HK-2 (cell line): ENCODE measurements around the gene ESPN.
"Not testable (repeated sequence)": the region's sequence is repeated elsewhere in the genome, so short reads cannot be mapped to it uniquely, and the experiment has no call there.

Experiments
- DNase-seq: peaks from one replicate; pipeline ENCODE4 v3.0.0-alpha.2; 2018; ENCODE audit not compliant: unreplicated experiment

The ESPN gene, protein sequence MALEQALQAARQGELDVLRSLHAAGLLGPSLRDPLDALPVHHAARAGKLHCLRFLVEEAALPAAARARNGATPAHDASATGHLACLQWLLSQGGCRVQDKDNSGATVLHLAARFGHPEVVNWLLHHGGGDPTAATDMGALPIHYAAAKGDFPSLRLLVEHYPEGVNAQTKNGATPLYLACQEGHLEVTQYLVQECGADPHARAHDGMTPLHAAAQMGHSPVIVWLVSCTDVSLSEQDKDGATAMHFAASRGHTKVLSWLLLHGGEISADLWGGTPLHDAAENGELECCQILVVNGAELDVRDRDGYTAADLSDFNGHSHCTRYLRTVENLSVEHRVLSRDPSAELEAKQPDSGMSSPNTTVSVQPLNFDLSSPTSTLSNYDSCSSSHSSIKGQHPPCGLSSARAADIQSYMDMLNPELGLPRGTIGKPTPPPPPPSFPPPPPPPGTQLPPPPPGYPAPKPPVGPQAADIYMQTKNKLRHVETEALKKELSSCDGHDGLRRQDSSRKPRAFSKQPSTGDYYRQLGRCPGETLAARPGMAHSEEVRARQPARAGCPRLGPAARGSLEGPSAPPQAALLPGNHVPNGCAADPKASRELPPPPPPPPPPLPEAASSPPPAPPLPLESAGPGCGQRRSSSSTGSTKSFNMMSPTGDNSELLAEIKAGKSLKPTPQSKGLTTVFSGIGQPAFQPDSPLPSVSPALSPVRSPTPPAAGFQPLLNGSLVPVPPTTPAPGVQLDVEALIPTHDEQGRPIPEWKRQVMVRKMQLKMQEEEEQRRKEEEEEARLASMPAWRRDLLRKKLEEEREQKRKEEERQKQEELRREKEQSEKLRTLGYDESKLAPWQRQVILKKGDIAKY

DNA sequence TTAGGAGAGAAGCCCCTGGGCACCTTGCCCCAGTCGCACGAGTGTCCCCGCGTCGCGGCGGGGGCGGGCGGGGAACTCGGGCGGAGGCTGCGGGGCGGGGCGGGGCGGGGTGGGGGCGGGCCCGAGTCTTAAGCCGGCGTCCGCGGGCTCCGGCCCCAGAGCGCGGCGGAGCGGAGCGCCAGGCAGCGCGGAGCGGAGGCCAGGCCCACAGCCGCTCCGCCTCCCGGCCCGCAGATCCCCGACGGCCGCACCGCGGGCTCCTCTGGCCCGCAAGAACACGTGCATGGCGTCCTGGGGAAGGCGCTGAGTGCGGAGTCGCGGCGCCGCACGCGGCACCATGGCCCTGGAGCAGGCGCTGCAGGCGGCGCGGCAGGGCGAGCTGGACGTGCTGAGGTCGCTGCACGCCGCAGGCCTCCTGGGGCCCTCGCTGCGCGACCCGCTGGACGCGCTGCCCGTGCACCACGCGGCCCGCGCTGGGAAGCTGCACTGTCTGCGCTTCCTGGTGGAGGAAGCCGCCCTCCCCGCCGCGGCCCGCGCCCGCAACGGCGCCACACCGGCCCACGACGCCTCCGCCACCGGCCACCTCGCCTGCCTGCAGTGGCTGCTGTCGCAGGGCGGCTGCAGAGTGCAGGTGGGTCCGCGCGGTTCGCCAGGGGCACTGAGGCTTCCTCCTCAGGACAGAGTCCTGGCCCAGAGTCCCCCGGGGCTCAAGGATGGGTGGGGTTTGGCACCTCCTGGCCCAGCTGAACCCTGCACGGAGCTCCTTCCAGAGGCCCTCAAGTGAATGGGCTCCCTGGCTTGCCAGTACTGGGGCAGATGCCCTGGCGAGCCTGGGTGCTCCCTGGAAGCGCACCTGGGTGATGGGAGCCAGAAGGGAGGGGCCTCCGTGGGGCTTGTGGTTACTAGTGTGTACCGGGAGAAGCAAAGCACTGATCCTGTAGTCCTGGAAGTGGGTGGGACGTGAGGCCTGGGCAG, at the start of gene ESPN:
Gene ESPN, plus strand, starts transcription at position 158 of the 975 bp plus-strand sequence. Its CDS starts 180 bp downstream, at position 338.
- no peak for DNase-seq

DNA sequence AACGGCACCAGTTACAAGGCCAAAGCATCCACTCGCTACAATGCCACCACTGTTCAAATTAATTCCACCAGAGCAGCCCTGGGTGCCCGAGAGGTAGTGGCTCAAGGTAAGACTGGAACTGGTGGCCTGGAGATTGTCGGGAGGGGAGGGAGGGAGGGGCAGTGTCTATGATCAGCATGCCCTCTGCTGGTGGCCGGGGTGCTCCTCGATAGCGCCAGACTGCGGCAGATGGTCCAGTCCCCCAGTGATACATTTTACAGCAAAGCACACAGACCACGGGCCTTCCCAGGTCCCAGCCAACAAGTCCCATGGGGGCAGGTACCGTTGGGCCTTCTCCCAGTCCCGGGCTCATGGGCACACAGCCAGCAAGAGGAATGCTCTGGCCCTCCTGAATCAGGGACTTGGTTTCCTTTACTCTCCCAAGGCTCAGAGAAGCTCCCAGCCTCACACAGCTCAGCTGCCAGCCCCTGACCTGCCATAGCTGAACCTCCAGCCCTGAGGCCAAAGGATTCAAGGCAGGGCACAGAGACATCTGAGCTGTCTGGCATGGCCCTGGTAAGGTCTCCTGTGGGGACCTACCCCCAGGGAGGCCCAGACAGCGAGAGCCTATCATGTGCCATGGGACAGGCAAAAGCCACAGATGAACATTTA, 46.4 kb upstream of the ESPN start:
- no peak for DNase-seq

DNA sequence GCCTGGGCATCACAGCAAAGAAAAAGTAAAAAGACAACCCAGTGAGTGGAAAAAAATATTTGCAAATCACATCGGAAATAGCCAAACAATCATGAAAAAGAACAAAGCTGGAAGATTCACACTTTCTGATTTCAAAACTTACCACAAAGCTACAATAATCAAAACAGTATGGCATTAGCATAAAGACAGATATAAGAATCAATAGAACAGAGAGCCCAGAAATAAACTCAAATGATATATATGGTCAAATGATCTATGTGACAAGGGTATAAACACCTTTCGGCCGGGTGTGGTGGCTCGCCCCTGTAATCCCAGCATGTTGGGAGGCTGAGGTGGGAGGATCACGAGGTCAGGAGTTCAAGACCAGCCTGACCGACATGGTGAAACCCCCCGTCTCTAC, 44.5 kb upstream of the ESPN start:
- no peak for DNase-seq

DNA sequence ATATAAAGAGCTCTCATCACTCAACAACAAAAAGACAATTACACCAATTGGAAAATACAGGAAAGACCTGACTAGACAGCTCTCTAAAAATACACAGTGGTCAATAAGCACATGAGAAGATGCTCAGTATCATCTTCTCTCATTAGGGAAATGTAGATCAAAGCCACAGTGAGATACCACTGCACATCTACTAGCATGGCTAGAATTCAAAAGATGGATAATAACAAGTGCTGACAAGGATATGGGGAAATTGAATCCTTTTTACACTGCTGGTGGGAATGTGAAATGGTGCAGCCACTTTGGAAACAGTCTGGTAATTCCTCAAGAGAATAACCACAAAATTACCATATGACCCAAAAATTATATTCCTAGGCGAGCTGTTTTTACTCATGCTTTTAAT, 40.4 kb upstream of the ESPN start:
- no peak for DNase-seq

DNA sequence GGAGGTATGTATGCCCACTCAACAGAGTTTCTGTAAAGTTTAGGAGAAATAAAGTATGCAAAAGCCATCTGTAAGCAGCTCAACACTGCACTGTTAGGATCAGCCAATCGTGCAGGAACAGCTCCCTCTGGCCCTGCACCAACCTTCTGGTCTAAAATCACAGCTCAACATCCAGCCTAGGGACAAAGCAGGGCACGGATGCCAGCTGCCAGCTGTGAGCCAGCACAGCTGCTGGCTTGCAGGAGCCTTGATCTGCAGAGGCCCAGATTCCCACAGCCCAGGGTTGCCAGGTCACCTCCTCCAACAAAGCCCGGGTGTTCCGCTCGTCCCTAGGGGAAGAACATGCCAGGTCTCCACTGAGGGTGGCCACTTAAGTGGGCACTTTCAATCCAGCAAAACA, 39.6 kb upstream of the ESPN start:
- no peak for DNase-seq

DNA sequence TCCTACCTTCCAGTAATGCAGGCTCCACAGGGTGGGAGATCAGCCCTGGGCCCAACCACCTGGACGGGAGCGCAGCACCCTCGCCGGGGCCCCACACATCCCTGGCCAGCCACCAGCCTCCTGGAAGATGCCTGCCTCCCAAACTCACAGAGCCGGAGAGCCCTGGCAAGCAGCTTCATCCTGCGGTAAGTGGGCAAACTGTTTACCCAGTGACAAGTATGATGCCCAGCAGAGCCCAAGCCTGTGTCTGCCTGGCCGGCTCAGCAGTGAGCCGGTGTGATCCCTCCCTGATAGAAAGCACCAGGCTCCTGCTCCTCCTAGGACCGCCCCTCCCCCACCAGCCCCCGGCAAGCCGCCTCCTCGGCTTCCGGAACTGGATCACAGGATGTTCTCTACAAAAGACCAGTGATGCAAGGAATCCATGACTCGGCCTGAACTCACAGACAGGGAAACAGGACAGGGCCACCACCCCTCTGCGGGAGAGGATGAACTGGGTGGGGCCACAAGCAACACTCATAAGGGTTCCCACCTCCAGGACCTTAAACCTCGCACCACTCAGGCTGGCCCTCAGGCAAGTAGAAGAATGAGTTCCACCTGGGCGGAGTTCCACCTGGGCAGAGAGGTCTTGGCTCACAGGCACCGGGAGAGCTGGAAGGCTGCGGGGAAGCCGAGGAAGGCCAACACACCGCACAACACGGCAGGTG, 38.9 kb upstream of the ESPN start:
- peak; percentile 73 for DNase-seq

DNA sequence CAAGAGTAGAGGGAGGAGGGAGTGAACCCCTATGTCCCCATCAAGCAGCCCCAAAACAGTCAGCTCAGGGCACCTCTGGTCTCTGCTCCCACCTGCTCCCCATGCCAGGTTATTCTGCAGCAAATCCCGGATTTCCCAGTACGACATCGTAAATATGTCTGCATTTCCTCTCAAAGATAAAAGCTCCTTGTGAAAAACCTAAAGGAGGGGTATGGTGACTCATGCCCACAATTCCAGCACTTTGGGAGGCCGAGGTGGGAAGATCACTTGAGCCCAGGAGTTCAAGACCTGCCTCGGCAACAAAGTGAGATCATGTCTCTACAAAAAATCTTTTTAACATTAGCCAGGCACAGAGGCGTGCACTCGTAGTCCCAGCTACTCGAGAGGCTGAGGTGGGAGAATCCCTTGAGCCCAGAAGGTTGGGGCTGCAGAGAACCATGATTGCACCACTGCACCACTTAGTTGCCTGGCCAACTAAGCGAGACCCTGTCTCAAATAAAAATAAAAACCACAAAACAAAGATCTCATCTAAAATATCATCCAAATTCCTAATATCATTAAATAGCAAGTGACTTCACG, 38.1 kb upstream of the ESPN start:
- DNase-seq = peak; percentile 40

DNA sequence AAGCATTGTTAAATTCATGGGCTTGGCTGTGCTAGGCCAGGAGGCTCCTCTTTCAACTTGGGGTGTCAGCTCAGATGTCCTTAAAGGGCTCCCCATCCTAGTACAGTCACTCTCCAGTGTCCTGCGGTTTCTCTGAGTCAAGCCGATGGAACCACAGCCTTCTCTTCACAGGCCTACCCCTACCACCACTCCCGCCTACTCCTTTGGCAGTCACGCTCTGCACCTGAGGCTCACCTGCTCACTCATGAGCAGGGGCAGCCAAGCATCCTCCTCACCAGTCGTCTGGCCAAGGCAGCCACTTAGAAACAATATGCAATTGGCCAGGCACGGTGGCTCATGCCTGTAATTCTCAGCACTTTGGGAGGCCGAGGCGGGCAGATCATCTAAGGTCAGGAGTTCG, 34.6 kb upstream of the ESPN start:
- DNase-seq = no peak

DNA sequence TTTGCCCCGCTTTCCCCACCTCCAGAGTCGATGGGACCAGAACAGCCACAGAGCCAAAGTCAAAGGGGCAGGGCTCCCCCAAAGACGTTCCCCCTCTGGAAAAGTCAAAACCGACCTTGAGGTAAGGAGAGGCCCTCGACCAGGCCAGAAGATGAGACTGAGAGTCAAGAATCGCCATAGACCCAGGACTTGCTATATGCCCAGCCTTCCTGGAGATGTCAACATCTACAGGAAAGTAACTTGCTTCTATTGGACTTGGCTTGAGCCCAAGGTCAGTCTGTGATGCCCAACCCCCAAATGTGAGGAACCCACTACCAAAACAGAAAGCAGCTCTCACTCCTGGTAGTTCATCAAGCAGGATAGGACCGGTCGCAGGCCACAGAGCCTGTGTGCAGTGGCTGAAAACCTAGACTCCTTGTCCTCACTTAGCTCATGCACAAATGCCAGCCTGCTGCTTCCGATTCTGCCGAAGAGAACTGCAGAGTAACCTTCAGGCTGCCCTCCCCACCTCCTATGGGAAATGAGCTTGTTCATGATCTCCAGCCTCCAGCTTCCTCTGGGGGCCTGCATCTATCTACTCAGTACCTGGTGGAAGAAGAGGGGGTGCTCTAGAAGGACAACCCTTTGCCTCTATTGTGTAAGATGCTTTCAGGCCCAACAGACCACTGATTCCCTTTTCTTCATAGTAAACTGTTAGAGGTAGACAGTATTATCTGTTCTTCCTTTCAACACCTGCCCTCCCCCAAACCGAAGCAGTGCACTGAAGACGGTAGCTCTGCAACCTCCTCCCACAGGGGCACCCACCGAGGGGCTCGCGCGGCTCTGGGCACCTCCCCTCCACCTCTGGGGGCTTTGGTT, 32.4 kb upstream of the ESPN start:
- peak; percentile 25 for DNase-seq

DNA sequence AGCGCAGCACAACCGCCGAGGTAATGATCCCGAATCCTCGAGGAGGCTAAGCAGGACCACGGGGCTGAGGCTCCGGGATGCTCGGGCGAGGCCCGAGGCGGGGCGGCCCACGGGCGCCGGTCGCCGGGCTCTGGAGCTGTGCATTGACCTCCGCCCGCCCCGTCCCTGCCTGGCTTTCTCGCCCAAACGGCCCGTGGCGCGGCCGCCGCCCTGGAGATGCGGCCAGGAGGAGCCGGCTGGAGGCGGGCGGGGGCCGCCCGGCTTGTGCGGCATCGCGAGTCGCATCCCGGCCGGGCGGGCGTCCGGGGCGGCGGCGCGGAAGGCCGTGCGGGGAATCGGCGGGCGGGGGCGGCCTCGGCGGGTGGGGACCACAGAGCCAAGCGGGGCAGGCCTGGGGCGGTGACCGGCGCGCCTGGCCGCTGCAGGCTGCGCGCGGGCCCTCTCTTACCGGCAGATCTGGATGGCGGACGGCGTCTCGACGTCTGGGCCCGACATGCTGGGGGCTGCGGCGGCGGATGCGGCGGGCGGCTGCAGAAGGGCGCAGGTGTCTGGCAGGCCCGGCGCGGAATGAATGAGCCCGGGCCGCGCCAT, 31.7 kb upstream of the ESPN start:
- no peak for DNase-seq

DNA sequence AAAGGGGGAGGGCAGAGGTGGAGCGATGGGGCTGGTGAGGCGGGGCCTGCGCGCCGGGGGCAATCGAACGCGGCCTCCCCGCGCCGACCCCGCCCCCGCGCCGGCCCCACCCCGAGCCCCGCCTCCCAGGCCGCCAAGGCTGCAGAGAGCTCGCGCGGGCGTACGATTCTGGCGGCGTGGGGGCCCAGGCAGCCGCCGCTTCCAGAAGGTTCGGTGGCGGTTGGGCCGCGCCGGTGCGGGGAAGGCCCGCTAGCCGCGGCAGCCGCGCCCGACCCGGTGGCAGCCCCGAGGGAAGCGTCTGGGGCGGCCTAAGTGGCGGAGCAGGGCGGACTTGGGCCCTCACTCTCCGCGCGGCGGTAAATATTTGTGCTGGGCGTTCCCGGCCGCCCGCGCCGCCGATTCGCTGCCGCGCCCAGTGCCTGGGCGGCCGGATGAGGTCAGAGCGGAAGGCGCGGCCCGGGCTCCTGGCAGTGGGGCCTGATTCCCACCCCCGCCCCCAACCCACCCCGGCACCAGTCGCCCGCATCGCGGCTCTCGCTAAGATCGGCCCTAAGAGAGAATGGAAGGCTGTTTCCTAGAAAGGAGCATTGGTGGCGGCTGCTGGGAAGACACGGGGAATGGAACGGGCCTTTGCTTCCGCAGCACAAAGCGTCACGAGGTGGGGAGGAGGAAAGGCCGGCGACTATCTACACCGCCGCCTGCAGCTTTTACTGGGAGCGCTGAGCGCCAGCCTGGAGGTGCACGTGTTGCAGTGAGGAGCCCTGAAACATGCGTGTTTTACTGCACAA, 31.0 kb upstream of the ESPN start, which contains the start of gene ACOT7:
Gene ACOT7, minus strand, starts transcription at position 368 of the 788 bp plus-strand sequence. CDS start 368 bp downstream, outside the sequence.
- DNase-seq = peak; percentile 89

DNA sequence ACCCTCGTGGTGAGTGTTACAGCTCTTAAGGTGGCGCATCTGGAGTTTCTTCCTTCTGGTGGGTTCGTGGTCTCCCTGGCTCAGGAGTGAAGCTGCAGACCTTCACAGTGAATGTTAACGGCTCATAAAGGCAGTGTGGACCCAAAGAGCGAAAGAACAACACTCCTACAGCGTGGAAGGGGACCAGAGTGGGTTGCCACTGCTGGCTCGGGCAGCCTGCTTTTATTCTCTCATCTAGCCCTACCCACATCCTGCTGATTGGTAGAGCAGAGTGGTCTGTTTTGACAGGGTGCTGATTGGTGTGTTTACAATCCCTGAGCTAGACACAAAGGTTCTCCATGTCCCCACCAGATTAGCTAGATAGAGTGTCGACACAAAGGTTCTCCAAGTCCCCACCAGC, 29.4 kb upstream of the ESPN start:
- not testable (repeated sequence) for DNase-seq

DNA sequence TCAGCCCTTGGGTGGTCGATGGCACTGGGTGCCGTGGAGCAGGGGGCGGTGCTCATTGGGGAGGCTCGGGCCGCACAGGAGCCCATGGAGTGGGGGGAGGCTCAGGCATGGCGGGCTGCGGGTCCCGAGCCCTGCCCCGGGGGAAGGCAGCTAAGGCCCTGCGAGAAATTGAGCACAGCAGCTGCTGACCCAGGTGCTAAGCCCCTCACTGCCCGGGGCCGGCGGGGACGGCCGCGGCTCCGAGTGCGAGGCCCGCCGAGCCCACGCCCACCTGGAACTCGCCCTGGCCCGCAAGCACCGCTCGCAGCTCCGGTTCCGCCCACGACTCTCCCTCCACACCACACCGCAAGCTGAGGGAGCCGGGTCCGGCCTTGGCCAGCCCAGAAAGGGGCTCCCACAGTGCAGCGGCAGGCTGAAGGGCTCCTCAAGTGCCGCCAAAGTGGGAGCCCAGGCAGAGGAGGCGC, 28.8 kb upstream of the ESPN start:
- DNase-seq = not testable (repeated sequence)

DNA sequence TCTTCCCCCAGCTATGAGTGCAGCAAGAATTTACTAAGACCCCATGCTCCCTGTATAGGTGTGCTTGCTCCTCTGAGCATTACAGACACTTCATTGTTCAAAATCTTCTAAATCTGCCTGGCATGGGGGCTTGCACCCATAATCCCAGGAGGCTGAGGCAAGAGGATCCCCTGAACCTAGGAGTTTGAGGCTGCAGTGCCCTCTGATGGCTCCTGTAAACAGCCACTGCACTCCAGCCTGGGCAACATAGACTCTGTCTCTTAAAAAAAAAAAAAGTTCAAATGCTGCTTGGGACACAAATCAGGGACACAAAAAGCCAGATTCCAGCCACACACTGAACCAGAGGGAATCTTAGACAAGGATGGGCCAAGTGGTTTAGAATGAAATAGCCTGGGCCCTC, 27.6 kb upstream of the ESPN start:
- no peak for DNase-seq

DNA sequence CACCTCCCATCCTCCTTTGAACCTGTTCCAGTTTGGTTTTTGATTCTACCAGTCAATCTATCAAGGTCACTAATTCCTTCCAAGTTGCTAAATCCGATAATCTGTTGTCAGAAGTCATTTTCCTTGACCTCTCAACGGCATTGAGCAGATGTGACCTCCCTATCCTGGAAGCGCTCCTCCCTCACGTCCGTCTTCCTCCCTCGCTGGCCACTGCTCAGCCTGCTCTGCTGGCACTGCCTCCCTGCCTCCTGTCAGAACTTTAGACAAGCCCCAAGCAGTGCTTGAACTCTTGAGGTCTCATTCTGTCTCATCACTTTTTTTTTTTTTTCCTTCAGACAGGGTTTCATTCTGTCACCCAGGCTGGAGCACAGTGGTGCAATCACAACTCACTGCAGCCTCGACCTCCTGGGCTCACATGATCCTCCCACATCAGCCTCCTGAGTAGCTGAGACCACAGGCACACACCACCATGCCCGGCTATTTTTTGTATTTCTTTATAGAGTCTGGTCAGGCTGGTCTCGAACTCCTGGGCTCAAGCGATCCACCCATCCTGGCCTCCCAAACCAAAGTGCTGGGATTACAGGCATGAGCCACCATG, 26.6 kb upstream of the ESPN start:
- no peak for DNase-seq

DNA sequence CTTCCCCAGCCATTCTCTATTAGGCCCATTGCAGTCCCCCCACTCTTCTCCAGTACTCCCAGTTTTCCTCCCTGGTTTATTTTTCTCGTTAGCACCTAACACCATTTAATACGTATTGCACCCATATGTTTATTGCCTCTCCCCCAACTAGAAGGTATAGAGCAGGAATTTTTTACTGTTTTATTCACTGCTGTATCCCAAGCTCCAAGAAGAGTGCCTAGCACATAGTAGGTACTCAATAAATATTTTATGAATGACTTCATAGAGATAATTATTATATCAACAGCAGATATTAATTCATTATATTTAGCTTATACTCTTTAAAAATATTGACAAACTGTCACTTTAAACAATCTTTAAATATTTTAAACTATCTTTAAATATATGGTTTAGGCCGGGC, 25.3 kb upstream of the ESPN start:
- DNase-seq = no peak

DNA sequence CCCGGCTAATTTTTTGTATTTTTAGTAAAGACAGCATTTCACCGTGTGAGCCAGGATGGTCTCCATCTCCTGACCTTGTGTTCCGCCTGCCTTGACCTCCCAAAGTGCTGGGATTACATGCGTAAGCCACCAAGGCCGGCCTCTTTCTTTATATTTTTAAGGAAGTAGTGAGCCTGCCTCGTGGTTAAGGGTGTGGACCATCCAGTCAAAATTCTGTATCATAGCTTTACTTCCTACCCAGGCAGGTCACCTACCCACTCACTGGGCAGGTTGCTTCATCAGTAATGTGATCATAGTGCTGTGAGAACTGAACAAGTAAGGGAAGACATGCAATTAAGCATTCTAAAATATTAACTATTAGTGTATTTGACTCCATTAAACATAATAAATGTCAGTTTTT, 22.9 kb upstream of the ESPN start:
- no peak for DNase-seq
